SK-N-SH (cell line): ENCODE data around the gene MYO3A.

Experiments used
- EP300 ChIP-seq, 2 experiments: IDR thresholded peaks; 2 replicates each; pipeline versions ENCODE4 v1.4.0 to v1.6.1; 2012; ENCODE audit warnings: borderline replicate concordance in 1 of 2, low read depth in 1 of 2, low read length in 1 of 2
- EZH2phosphoT487 ChIP-seq: fragments of 200-600 bp; sonication (generic); IDR thresholded peaks from 2 replicates; pipeline ENCODE4 v1.6.1; 2017; ENCODE audit warnings: low read depth, mixed run types, mild to moderate bottlenecking, antibody characterized with exemption, moderate library complexity, borderline replicate concordance
- JUND ChIP-seq: IDR thresholded peaks from 2 replicates; pipeline ENCODE4 v1.4.0; 2012
- NFIC ChIP-seq: IDR thresholded peaks from 2 replicates; pipeline ENCODE4 v1.4.0; 2012; ENCODE audit warnings: borderline replicate concordance
- NRF1 ChIP-seq: IDR thresholded peaks from 2 replicates; pipeline ENCODE4 v1.6.1; 2012; ENCODE audit warnings: low read depth, mild to moderate bottlenecking, low read length
- POLR2AphosphoS5 ChIP-seq: IDR thresholded peaks from 2 replicates; pipeline ENCODE4 v1.6.1; 2012; ENCODE audit warnings: low read depth, low read length
- RAD21 ChIP-seq: IDR thresholded peaks from 2 replicates; pipeline ENCODE4 v1.6.1; 2012; ENCODE audit warnings: mild to moderate bottlenecking, low read length
- YY1 ChIP-seq: IDR thresholded peaks from 2 replicates; pipeline ENCODE4 v1.4.0; 2012; ENCODE audit warnings: low read depth, mild to moderate bottlenecking
- TF ChIP-seq, protein P1 (sequence below): fragments of 200-600 bp; sonication (generic); IDR thresholded peaks from 2 replicates; pipeline ENCODE4 v1.6.1; 2017; ENCODE audit warnings: antibody characterized with exemption, mild to moderate bottlenecking, moderate library complexity
- TF ChIP-seq, protein P2 (sequence below): IDR thresholded peaks from 2 replicates; pipeline ENCODE4 v1.4.0; 2012; ENCODE audit warnings: low read depth, borderline replicate concordance

DNA sequence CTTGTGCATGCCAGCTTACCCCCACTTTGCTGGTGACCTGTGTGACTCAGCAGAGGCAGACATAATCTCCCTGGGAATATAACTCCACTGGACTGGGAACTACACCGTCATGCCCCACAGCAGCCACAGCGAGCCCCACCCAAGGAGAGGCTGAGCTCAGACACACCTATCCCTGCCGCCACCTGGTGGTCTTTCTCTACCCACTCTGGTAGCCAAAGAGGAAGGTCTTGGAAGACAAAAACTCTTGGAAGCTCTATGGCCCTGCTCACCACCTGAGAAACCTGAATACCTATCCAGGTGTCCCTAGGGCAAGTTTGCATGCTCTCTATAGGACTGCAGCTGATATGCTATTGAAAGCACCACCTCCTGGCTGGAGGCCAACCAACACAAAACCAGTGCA lies 48.1 kb downstream of the MYO3A start:
- no peak for TF ChIP-seq YY1
- TF ChIP-seq, protein P1, sequence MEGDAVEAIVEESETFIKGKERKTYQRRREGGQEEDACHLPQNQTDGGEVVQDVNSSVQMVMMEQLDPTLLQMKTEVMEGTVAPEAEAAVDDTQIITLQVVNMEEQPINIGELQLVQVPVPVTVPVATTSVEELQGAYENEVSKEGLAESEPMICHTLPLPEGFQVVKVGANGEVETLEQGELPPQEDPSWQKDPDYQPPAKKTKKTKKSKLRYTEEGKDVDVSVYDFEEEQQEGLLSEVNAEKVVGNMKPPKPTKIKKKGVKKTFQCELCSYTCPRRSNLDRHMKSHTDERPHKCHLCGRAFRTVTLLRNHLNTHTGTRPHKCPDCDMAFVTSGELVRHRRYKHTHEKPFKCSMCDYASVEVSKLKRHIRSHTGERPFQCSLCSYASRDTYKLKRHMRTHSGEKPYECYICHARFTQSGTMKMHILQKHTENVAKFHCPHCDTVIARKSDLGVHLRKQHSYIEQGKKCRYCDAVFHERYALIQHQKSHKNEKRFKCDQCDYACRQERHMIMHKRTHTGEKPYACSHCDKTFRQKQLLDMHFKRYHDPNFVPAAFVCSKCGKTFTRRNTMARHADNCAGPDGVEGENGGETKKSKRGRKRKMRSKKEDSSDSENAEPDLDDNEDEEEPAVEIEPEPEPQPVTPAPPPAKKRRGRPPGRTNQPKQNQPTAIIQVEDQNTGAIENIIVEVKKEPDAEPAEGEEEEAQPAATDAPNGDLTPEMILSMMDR: no peak
- no peak for TF ChIP-seq RAD21
- no peak for TF ChIP-seq NFIC
- no peak for TF ChIP-seq EZH2phosphoT487
- TF ChIP-seq EP300 (IDR thresholded peaks at IDR 0.05; ENCODE audit: borderline replicate concordance in 1 of 2, low read depth in 1 of 2, low read length in 1 of 2): no peak
- TF ChIP-seq JUND: no peak
- TF ChIP-seq POLR2AphosphoS5: no peak
- no peak for TF ChIP-seq NRF1
- TF ChIP-seq, protein P2, sequence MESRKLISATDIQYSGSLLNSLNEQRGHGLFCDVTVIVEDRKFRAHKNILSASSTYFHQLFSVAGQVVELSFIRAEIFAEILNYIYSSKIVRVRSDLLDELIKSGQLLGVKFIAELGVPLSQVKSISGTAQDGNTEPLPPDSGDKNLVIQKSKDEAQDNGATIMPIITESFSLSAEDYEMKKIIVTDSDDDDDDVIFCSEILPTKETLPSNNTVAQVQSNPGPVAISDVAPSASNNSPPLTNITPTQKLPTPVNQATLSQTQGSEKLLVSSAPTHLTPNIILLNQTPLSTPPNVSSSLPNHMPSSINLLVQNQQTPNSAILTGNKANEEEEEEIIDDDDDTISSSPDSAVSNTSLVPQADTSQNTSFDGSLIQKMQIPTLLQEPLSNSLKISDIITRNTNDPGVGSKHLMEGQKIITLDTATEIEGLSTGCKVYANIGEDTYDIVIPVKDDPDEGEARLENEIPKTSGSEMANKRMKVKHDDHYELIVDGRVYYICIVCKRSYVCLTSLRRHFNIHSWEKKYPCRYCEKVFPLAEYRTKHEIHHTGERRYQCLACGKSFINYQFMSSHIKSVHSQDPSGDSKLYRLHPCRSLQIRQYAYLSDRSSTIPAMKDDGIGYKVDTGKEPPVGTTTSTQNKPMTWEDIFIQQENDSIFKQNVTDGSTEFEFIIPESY: no peak
